Inflammatory macrophage treated with lipopolysaccharide for 1 hour (primary cell): ENCODE data around the gene PHLDA3.

ENCODE experiments used
- DNase-seq, 2 donors: peaks; one replicate each; pipeline ENCODE4 v3.0.0-alpha.2; 2020 to 2022

PHLDA3 gene

DNA sequence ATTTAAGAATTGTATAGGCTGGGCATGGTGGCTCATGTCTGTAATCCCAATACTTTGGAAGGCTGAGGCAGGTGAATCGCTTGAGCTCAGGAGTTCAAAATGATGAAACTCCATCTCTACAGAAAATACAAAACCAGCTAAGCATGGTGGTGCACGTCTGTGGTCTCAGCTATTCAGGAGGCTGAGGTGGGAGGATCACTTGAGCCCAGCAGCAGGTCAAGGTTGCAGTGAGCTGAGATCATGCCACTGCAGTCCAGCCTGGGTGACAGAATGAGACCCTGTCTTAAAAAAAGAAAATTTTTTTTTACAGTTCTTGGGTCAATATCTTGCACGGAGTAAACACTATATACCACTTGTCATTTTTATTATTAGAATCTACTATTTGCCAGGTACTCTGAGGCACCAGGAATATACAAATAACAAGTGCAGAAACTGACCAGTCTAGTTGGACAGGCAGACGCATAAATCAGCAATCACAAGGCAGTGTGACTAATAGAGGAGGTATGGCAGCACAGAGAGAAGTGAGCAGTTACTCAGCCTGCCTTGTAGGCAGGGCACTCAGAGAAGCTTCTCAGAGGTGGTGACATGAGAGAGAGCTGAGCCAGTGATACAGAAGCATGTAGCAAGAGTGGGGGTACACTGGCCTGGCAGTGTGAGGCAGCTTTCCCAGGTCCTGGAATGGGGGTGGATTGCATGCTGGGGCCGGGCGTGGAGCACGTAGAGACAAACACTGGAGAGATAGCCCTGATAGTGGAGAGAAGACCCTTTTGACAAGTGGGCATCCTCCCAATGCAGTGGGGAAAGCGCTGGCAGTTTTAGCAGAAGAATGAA lies 8.0 kb downstream of the PHLDA3 start:
- peak; percentile 59 to 91 for DNase-seq

DNA sequence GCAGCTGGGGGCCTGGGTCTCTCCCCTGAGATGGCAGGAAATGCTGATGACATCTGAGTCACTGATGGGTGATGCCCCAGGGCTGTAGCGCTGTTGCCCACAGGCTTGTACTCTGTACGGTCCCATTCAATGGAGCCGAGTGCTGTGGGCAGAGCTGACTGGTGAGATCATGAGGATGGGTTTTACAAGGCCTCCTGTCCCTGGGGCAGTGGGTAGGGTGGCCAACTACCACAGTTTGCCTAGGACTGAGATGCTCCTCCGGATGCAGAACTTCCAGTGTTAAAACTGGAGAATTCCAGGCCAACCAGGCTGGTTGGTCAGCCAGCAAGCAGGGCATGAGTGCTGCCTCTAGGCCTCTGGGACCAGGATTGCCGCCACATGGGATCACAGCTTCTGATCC lies 9.2 kb downstream of the PHLDA3 start:
- peak in 1 of 2 donors; percentile 29 for DNase-seq

DNA sequence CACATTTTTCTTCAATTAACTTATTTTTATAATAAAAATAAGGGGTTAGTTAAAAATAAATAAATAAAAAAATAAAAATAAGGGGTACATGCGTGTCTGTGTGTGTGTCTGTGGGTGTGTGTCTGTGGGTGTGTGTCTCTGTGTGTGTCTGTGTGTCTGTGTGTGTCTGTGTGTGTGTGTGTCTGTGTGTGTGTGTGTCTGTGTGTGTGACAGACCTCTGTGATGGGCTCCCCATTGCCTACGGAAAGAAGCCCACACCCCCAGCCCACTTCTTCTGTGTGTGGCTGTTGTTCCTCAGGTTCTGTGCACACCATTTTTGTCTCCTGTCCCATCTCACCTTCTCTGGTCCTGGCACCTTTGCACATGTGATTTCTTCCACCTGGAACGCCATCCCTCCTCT lies 9.9 kb downstream of the PHLDA3 start:
- no peak for DNase-seq

DNA sequence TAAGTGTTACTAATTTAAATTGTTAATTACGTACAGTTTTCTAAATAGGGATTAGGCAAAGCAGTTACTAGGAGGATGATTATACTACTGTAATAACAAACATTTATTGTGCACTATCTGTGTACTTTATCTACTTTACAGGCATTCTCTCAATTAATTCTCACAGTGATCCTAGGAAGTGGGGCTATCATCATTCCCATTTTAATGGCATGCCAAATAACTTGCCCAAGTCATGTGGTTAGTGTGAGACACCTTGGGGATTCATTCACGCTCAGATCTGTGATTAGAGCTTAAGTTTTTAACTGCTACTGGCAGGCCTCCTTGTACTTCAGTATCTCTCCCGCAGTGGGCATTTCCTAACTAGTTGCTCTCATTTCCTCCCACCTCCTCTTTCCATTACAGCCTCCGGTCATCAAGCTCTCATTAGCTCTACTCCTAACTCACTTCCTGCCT lies 11.5 kb downstream of the PHLDA3 start:
- DNase-seq, result peak in 1 of 2 donors; percentile 68

DNA sequence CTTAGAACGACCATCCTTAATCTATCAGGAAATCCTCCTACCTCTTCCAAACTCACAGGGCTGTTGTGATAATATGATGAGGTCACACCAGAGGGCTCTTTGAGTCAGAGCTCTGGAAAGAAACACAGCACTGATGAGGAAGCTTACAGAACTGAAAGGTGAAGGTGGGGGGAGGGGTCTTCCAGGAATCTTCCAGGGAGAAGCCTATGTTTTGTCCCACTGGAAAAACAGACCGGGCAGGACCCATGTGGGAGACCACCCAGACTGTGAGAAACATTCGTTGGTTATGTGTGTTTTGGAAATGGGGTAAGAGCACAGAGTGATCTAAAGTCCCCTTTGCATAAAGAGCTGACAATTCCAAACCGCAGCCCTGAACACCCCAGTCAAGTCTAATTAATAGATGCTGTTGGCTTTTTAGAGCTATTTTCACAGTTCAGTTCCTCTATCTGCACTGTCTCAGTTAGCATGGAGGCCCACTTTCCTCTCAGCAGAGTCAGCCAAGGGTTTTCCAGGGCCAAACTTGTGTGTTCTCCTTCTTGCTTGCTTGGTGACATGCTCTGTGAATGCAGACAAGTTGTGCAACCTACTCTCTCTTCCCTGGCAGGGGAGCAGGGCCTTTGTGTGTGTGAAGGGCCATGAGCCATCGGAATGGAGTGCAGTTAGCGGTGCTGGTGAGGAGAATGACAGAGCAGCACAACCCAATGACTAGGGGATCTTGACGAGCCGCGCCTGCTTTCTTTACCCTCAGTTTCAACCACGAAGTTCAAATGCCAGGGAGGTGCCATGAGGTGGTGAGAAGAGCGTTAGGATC lies 12.3 kb downstream of the PHLDA3 start:
- peak; percentile 75 to 94 for DNase-seq

DNA sequence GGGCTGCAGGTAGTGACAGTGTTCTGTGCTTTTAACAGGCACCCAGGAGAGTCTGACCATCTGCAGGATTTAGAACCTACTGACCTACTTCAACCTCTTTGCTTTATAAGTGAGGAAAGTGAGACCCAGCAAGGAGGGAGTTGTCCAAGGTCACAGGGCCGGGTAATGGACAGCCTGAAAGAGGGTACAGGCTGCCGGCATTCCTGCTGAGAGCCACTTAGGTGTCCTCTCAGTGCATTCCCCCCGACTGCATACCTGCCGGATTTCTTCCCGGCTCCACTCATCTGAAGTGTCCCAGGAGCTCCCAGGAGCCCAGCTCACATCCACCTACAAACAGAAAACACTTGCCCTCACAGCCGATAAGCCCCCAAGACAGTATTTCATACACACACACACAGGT lies 13.9 kb downstream of the PHLDA3 start:
- no peak for DNase-seq

DNA sequence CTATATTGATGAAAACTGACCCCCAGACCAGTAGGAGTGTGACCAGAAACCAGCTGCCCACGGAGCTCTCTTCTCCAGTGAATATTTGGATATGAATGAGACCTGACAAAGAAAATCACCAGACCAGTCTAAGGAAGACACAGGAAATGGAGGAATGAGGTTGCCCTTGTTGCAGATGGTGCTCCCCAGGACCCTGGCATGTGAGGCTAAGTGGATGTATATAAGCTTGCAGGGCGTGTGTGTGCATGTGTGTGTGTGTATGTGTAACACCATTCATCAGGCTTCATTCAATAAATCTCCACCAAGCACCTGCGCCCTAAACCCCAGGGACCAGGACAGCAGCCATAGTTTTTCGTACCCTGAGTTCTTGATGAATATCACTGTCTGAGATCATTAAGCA lies 14.4 kb downstream of the PHLDA3 start:
- DNase-seq, result peak in 1 of 2 donors; percentile 30

DNA sequence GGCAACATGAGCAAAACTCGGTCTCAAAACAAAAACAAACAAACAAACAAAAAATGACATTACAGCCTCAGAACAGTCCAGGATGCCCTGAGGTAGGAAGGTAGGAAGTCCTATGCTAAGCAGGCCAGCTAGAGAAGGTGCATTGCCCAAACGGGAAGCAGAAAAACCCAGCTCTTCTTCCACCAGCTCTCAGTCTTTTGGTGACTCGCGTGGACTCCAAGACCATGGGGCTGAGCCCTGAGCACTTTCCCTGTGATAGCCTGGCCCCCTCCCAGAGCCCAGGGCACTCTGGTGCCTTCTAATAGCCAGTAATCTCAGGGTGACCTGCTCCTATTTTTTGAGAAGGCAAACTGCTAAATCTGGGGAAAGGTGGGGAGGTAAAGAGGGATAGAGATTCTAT lies 16.1 kb downstream of the PHLDA3 start:
- peak in 1 of 2 donors; percentile 70 for DNase-seq

DNA sequence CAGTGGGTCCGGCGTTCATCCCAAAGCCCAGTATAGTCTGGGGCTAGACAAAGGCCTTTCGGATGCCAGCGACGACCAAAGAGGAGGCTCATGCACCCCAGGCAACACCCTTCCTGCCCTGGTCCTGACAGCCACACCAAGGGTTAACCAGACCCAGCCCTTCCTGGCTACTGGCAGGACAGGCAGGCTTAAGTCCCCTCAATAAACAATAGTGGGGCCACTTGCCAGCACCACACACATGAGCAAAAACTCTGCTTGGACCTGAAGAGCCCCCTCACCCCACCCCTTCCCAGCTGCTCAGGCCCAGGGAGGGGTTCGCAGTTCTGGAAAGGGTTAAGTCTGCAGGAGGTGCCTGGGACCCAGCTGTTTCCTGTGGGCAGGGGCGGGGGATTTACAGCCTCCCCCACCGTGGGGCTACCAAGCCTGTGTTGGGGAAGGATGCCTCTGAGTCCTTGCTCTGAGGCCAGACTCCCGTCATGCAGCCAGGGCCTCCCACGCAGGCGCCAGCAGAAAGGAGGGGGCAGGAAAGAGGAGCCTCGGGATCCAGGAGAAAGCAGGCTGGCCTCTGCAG lies 18.2 kb downstream of the PHLDA3 start:
- peak; percentile 60 to 94 for DNase-seq

DNA sequence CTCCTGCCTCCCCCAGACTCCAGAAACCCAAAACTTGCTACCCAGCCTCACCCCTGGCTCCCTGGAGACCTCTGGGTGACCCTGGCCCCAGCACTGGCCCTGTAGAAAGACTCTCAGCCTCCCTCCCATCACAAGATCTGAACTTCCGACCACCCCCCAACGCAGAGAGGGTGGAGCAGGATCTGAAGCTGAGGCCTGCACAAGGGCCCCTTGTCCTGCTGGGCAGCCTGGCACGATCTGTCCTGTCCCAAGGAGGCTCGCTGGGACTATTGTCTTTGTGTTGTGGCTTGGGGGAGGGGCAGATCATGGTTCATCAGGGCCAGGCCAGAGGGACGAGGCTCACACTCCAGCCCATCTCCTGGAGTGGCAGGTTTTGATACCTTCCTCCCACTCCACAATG lies 20.0 kb downstream of the PHLDA3 start:
- no peak for DNase-seq

DNA sequence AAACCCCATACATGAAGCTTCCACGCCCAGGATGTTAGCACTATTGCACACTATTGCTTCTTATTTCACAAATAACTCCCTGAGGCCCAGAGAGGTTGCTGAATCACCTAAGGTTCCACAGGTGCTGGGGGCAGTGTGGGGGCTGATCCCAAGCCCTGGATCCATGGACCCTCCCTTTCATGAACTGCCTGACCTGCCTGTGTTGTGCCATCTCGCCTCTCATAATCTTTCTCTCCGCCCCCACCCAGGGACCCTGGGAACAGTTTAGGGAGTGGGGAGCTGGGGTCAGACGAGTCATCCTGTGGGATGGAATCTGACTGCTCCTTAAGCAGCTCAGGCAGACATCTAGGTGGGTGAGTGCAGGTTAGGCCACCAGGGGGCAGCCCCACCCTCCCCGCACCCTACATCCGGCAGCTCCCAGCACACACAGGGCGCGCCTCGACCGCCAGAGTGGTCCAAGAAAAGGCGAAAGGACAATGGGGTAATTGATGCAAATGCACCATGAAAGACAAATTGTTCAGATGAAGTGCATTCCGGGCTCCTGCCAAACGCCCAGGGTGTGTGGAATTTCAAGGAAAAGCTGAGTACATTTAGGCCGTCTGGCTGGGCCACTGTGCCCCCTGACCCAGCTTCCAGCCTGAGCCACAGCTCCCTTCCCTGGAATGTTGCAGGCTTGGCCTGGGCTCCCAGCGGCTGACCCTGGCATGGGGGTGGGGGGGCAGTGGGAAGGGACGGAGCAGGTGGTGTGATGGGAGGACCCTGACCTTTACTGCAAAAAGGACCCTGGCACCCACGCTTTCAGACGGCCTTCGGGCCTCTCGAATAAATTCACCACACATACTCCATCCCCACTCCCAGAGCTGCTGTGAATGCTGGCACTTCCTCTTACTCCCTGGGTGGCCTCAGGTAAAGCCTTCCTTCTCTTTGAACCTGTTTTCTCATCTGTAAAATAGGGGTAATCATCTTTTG lies 20.8 kb downstream of the PHLDA3 start:
- peak; percentile 57 to 69 for DNase-seq

DNA sequence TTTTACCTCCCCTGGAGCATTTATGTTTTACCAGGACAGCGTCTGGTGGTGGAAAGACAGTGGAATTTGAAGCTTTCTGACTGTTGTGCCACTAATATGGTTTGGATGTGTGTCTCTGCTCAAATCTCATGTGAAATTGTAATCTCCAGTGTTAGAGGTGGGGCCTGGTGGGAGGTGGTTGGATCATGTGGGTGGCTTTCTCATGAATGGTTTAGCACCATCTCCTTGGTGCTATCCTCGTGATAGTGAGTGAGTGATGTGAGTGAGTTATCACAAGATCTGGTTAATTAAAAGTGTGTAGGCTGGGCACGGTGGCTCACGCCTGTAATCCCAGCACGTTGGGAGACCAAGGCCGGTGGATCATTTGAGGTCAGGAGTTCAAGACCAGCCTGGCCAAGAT lies 23.7 kb downstream of the PHLDA3 start:
- DNase-seq, result peak in 1 of 2 donors; percentile 71

DNA sequence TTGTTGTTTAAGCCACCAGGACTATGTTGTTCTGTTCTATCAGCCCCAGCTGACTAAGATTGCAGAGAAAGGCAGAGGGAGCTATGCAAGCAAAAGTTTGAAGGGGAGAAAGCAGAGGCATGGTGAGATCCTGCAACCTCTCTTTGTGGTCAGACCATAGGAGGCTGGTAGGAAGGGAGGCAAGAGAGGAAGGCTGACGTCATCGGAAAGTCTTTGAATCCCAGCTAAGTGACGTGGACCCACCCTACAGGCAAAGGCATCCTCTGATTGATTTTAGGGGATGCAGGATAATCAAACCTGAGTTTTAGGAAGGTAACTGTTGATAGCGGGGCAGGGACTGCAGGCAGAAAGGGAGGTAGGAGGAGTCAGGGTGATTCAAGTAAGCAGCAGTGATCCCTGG lies 24.2 kb downstream of the PHLDA3 start:
- peak; percentile 57 to 79 for DNase-seq

DNA sequence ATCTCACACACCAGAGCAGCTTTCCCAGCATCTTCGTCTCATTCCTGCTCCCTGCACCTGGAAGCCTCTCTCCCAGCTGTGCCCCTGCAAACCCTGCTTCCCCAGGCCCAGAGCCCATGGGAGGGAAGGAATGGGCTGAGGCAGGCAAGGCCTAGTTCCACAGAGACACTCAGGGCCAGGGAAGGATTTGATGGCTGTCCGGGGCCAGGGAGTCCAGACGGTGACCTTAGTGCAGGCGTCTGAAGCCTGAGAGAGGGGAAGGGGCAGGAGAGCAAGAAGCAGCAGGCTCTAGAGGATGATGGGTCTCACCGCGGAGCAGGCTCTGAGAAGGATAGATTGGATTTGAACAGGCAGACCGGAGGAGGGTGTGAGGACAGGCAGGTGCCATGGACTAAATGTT lies 25.2 kb downstream of the PHLDA3 start:
- DNase-seq, result no peak

DNA sequence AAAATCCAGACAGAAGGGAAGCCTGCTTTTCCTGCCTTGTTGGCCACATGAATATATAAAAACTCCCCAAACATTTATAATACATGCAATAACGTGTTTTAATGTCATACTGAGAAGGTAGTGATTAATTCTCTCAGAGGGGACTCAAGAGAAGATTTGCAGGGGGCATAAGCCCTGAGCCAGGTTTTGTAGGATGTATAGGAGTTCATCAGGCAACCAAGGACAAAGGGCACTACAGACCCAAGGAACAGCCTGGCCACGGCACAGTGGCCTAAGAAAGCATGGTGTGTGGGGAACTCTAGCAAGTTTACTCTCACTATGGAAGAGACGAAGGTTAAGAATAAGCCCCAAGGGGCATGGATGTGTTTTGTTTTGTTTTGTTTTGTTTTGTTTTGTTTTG lies 32.0 kb downstream of the PHLDA3 start:
- DNase-seq, result no peak

DNA sequence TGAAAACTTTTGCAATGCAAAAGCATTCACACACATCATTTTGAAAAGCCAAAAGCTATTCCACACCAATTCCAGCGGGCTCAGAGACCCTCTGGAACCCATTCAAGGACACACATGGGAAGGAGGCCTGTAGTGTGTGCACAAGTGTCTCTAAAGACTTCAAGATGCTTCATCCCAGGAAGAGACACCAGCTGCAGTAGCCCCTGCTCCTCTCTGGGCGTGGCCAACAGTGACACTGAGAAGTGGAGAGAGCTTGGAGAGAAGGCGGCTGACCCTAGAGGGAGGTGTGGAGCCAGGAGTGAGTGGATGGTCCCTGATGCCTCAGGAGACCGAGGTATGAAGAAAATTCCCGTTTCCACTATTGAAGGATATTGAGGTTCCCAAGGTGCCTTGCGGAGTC lies 32.6 kb downstream of the PHLDA3 start:
- no peak for DNase-seq

DNA sequence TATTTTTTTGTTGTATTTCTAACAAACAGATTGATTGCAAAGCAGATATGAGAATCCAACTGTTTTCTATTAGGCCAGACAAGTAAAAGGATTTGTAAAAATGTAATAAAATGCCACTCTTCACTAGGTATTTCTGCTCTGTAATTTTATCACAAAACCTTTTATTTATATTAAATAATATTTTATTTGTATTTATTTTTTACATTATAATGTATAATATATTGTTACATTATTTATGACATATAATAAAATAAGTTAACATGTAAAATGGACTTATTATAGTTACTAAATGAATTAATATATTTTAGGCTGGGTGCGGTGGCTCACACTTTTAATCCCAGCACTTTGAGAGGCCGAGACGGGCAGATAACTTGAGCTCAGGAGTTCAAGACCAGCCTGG lies 34.7 kb downstream of the PHLDA3 start:
- DNase-seq, result no peak

DNA sequence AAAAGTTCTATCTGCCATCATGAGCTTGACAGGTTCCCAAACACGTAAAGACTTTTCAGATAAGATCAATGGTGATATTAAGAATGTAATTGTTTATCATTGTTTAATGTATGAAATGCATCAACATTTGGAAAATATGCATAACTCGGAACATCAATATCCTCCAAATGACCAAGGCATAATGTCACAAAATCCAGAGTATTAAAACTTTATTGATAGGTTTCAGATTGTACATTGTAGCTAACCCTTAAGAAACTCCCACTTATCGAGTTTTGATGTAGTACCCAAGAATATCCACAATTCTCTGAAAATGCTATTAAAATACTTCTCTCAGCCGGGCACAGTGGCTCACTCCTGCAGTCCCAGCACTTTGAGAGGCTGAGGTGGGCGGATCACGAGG lies 35.4 kb downstream of the PHLDA3 start:
- no peak for DNase-seq

DNA sequence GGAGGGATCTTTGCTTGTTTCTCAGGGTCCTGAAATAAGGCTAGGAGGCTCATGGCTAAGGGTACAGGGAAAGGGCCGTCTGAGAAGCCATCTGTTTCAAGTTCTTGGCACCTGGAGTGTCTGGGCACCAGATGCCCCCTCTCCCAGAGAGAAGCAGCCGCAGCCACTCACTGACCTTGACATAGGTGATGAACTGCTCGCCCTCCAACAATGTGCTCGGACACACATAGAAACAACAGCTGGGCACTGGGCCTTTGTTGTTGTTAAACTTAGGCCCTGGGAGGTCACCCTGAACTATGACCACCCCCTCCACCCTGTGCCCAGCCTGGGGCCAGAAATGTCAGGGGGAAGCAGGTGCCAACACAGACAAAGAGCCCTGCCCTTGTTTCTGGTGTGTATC lies 38.2 kb downstream of the PHLDA3 start:
- DNase-seq, result no peak

DNA sequence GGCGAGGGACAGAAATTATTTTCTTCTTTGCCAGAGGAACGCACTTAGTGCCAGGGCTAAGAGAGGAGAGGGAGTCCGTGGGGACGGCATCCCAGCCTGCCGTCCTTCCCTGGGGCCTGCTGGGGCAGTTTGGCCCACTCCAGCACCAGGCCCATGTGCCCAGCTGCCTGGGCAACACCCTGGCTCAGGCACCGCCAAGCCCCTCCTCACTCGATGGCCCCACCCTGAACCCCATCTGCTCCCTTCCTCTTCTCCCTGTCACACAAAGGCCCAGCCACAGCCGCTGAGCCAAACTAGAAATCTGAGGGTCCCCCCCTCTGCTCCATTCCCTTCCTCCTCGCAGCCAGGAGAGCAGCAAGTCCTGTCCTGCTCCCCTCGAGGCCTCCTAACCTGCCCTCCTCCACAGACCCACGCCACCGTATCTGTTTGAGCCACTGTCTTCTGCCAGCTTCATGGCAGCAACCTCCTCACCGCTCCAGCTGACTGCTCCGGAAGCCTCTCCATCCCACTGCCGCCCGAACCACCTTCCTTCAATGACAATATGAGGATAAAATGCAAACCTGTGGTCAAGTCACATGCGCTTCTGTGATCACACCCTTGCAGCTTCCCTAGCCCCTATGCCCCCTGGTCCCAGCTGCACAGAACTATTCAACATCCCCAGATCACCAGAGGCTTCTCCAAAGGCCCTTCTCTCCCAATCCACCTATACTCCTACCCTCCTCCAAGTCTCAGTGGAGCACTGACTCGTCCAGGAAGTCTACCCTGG lies 39.1 kb downstream of the PHLDA3 start:
- no peak for DNase-seq

DNA sequence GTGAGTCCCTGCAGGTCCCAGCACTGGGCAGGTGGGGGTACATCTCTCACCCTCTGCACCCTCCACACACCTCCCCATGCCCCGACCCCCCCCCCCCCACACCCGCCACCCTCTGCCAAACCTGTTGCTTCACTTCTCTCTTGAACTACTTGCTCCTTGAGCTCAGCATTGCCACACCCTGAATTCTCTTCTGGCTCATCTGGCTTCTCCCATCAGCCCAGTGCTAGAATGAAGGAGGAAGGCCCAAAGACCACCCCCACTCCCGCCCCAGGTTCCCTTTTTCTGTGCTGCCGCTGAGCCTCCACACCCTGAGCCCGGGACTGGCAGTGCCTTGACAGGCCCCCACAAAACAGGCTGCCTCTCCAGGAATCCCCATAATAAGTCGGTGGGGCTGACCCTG lies 41.0 kb downstream of the PHLDA3 start:
- peak; percentile 42 to 45 for DNase-seq
